ENCODE data around the gene DLGAP4.

GRCh38 chr20:36305602-36306551, at the start of gene DLGAP4:
- no peak for TF ChIP-seq CTCF (IDR thresholded peaks at IDR 0.05 in 4 of 5, conservative IDR thresholded peaks at IDR 0.05 in 1 of 5)
- no peak for TF ChIP-seq POLR2A (IDR thresholded peaks at IDR 0.05)

Data from gastrocnemius medialis (tissue), 4 donors.